ENCODE measurements around the gene ATOH8.

The ATOH8 gene

GRCh38 chr2:85740193-85740592 is 13.6 kb upstream of the ATOH8 start:
- Histone ChIP-seq H3K79me2 (ENCODE audit: control insufficient read depth, low read length) (no peaks in the 10 kb centered on the region), H3K4me1 (ENCODE audit: control insufficient read depth, low read length) (no peaks in the 10 kb centered on the region), H3K9me2 (replicated peaks; ENCODE audit: control insufficient read depth, low read length) (no peaks in the 10 kb centered on the region), H3K4me3 (ENCODE audit: low read length) (no peak overlapping the region), H3K36me3 (ENCODE audit: control insufficient read depth, low read length) (no peaks in the 10 kb centered on the region), H3K9me3 (ENCODE audit: control insufficient read depth, insufficient read depth, low read length) (no peaks in the 10 kb centered on the region), H4K20me1 (ENCODE audit: control insufficient read depth, insufficient read depth, low read depth, low read length) (no peaks in the 10 kb centered on the region), H3F3A (ENCODE audit: control insufficient read depth, insufficient read depth) (no peaks in the 10 kb centered on the region), H3K4me2 (ENCODE audit: low read length) (no peak overlapping the region), H3K27me3 (ENCODE audit: control insufficient read depth, low read length) (peaks cover 22% of the 10 kb centered on the region), H3K27ac (ENCODE audit: low read depth, low read length) (no peak overlapping the region)
- no peak for TF ChIP-seq EZH2phosphoT487 (IDR thresholded peaks at IDR 0.05; ENCODE audit: borderline replicate concordance, low read length)
- TF ChIP-seq CTCF (IDR thresholded peaks at IDR 0.05; ENCODE audit: low read depth, low read length, poor library complexity, severe bottlenecking): no peak

GRCh38 chr2:85741211-85741832 is 12.5 kb upstream of the ATOH8 start:
- no peaks in the 10 kb centered on the region for H3F3A ChIP-seq (ENCODE audit: control insufficient read depth, insufficient read depth)
- no peak overlapping the region for H3K4me3 ChIP-seq (ENCODE audit: low read length)
- TF ChIP-seq CTCF (IDR thresholded peaks at IDR 0.05; ENCODE audit: low read depth, low read length, poor library complexity, severe bottlenecking) (no peak), EZH2phosphoT487 (IDR thresholded peaks at IDR 0.05; ENCODE audit: borderline replicate concordance, low read length) (no peak)
- no peaks in the 10 kb centered on the region for H3K36me3 ChIP-seq (ENCODE audit: control insufficient read depth, low read length)
- H3K9me3 ChIP-seq (ENCODE audit: control insufficient read depth, insufficient read depth, low read length): no peaks in the 10 kb centered on the region
- no peak overlapping the region for H3K4me2 ChIP-seq (ENCODE audit: low read length)
- no peaks in the 10 kb centered on the region for H3K9me2 ChIP-seq (replicated peaks; ENCODE audit: control insufficient read depth, low read length)
- H3K27ac ChIP-seq (ENCODE audit: low read depth, low read length): no peak overlapping the region
- no peaks in the 10 kb centered on the region for H4K20me1 ChIP-seq (ENCODE audit: control insufficient read depth, insufficient read depth, low read depth, low read length)
- no peaks in the 10 kb centered on the region for H3K4me1 ChIP-seq (ENCODE audit: control insufficient read depth, low read length)
- H3K27me3 ChIP-seq (ENCODE audit: control insufficient read depth, low read length): peaks cover 26% of the 10 kb centered on the region
- no peaks in the 10 kb centered on the region for H3K79me2 ChIP-seq (ENCODE audit: control insufficient read depth, low read length)

GRCh38 chr2:85741833-85742455 is 11.8 kb upstream of the ATOH8 start:
- Histone ChIP-seq H3K9me3 (ENCODE audit: control insufficient read depth, insufficient read depth, low read length) (no peaks in the 10 kb centered on the region), H3K4me2 (ENCODE audit: low read length) (no peak overlapping the region), H3K27me3 (ENCODE audit: control insufficient read depth, low read length) (peaks cover 23% of the 10 kb centered on the region), H3K4me3 (ENCODE audit: low read length) (no peak overlapping the region), H3K9me2 (replicated peaks; ENCODE audit: control insufficient read depth, low read length) (no peaks in the 10 kb centered on the region), H4K20me1 (ENCODE audit: control insufficient read depth, insufficient read depth, low read depth, low read length) (no peaks in the 10 kb centered on the region), H3K79me2 (ENCODE audit: control insufficient read depth, low read length) (no peaks in the 10 kb centered on the region), H3K4me1 (ENCODE audit: control insufficient read depth, low read length) (no peaks in the 10 kb centered on the region), H3K36me3 (ENCODE audit: control insufficient read depth, low read length) (no peaks in the 10 kb centered on the region), H3F3A (ENCODE audit: control insufficient read depth, insufficient read depth) (no peaks in the 10 kb centered on the region), H3K27ac (ENCODE audit: low read depth, low read length) (no peak overlapping the region)
- TF ChIP-seq EZH2phosphoT487 (IDR thresholded peaks at IDR 0.05; ENCODE audit: borderline replicate concordance, low read length): no peak
- TF ChIP-seq CTCF (IDR thresholded peaks at IDR 0.05; ENCODE audit: low read depth, low read length, poor library complexity, severe bottlenecking): no peak

Measured in DOHH2 (cell line).